ENCODE data around the gene ZFYVE16. TPM values are rescaled to one million over a fixed set of nuclear protein-coding genes. Genes with fewer than 3 reads are reported as not detected.
A peak's percentile ranks its signal among the peaks of the same experiment; 100 is the strongest.
"Not testable (repeated sequence)": the region's sequence is repeated elsewhere in the genome, so short reads cannot be mapped to it uniquely, and the experiment has no call there.

Gene ZFYVE16
- total RNA-seq, 1 donor: 28.1 TPM

- H3K4me3 ChIP-seq (ENCODE audit: low read depth, low read length): no peak overlapping the region
- no peak for DNase-seq (ENCODE audit: low read depth)
- no peak for TF ChIP-seq CTCF (IDR thresholded peaks at IDR 0.05; ENCODE audit: insufficient read depth, low read length)
Observed at GRCh38 chr5:80439213-80439612, 31.3 kb downstream of the ZFYVE16 start.

GRCh38 chr5:80442742-80443141 lies 34.9 kb downstream of the ZFYVE16 start:
- no peak for TF ChIP-seq CTCF (IDR thresholded peaks at IDR 0.05; ENCODE audit: insufficient read depth, low read length)
- no peak for DNase-seq (ENCODE audit: low read depth)
- H3K4me3 ChIP-seq (ENCODE audit: low read depth, low read length): no peak overlapping the region

- H3K4me3 ChIP-seq (ENCODE audit: low read depth, low read length): no peak overlapping the region
- TF ChIP-seq CTCF (IDR thresholded peaks at IDR 0.05; ENCODE audit: insufficient read depth, low read length): no peak
- DNase-seq (ENCODE audit: low read depth): no peak
Observed at GRCh38 chr5:80453366-80453765, 45.5 kb downstream of the ZFYVE16 start.

- no peak overlapping the region for H3K4me3 ChIP-seq (ENCODE audit: low read depth, low read length)
- no peak for DNase-seq (ENCODE audit: low read depth)
- no peak for TF ChIP-seq CTCF (IDR thresholded peaks at IDR 0.05; ENCODE audit: insufficient read depth, low read length)
Observed at GRCh38 chr5:80463269-80463668, 55.4 kb downstream of the ZFYVE16 start.

- DNase-seq (ENCODE audit: low read depth): peak; percentile 71
- TF ChIP-seq CTCF (IDR thresholded peaks at IDR 0.05; ENCODE audit: insufficient read depth, low read length): no peak
- no peak overlapping the region for H3K4me3 ChIP-seq (ENCODE audit: low read depth, low read length)
Observed at GRCh38 chr5:80466669-80467485, 59.0 kb downstream of the ZFYVE16 start.

GRCh38 chr5:80468131-80468530 lies 60.3 kb downstream of the ZFYVE16 start:
- TF ChIP-seq CTCF (IDR thresholded peaks at IDR 0.05; ENCODE audit: insufficient read depth, low read length): no peak
- H3K4me3 ChIP-seq (ENCODE audit: low read depth, low read length): no peak overlapping the region
- DNase-seq (ENCODE audit: low read depth): no peak

- DNase-seq (ENCODE audit: low read depth): not testable (repeated sequence)
Observed at GRCh38 chr5:80470631-80471030, 62.8 kb downstream of the ZFYVE16 start.

More at GRCh38 chr5:80470631-80471030, 62.8 kb downstream of the ZFYVE16 start:
- not testable (repeated sequence) for H3K4me3 ChIP-seq (ENCODE audit: low read depth, low read length)
